GM10266 (cell line): ENCODE measurements around the gene MIPOL1.
"Not testable (repeated sequence)": the region's sequence is repeated elsewhere in the genome, so short reads cannot be mapped to it uniquely, and the experiment has no call there.

Source experiments
- DNase-seq: peaks from one replicate; pipeline ENCODE4 v3.0.0; 2012; ENCODE audit errors: extremely low spot score
- TF ChIP-seq, protein P1 (sequence below): IDR thresholded peaks from 2 replicates; pipeline ENCODE4 v1.5.1; 2012; ENCODE audit warnings: mild to moderate bottlenecking, low read depth; ENCODE audit not compliant: control insufficient read depth, insufficient read depth; ENCODE audit errors: missing control alignments

Gene MIPOL1

DNA sequence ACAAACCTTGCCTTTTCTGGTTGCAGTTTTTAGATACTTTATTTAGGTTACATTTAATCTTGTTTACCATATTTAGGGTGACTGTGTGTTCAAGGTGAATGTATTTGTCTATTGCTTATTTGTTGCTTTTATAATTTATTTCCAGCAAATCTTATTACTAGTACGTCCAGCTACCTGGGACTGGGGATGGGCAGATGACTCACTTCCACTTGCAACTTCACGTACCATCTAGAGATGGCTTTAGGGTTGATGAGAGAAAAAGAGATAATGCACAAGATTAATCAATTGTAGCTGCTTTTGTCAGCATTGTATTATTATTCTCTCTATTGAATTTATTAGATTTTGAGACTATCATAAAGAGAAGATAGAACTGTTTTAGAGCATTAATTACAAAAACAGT lies 5.1 kb downstream of the MIPOL1 start:
- DNase-seq = no peak
- TF ChIP-seq, protein P1, sequence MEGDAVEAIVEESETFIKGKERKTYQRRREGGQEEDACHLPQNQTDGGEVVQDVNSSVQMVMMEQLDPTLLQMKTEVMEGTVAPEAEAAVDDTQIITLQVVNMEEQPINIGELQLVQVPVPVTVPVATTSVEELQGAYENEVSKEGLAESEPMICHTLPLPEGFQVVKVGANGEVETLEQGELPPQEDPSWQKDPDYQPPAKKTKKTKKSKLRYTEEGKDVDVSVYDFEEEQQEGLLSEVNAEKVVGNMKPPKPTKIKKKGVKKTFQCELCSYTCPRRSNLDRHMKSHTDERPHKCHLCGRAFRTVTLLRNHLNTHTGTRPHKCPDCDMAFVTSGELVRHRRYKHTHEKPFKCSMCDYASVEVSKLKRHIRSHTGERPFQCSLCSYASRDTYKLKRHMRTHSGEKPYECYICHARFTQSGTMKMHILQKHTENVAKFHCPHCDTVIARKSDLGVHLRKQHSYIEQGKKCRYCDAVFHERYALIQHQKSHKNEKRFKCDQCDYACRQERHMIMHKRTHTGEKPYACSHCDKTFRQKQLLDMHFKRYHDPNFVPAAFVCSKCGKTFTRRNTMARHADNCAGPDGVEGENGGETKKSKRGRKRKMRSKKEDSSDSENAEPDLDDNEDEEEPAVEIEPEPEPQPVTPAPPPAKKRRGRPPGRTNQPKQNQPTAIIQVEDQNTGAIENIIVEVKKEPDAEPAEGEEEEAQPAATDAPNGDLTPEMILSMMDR = no peak

DNA sequence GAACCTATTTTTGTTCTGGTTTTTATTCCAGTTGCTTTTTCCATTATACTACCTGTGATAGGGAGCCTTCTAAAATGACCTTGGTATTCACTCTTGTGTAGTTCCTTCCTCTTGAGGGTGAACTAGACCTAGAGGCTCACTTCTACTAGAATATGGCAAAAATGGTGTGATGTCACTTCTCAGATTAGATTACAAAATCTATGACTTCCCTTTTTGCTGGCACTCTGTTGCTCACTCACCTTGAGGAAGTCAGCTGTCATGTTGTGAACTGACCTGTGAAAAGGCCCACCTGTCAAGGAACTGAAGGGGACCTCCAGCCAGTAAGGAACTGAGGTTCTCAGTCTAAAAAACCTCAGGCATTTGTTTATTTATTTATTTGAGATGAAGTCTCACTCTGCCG lies 5.7 kb downstream of the MIPOL1 start:
- DNase-seq = no peak
- TF ChIP-seq, protein P1 = no peak

DNA sequence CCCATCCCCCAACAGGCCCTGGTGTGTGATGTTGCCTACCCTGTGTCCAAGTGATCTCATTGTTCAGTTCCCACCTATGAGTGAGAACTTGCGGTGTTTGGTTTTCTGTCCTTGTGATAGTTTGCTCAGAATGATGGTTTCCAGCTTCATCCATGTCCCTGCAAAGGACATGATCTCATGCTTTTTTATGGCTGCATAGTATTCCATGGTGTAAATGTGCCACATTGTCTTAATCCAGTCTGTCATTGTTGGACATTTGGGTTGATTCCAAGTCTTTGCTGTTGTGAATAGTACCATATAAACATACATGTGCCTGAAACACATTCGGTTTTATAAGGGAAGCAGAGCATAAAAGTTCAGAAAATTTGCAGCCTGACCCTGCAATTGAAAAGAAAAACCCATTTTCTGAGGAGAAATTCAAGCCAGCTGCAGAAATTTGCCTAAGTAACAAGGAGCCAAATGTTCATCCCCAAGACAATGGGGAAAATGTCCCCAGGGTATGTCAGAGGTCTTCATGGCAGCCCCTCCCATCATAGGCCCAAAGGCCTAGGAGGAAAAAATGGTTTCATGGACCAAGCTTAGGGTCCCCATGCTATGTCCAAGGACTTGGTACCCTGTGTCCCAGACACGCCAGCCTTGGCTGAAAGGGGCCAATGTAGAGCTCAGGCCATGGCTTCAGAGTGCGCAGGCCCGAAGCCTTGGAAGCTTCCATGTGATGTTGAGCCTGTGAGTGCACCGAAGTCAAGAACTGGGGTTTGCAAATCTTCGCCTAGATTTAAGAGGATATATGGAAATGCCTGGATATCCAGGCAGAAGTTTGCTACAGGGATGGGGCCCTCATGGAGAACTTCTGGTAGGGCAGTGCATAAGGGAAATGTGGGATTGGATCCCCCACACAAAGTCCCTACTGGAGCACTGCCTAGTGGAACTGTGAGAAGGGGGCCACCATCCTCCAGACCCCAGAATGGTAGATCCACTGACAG lies 8.2 kb downstream of the MIPOL1 start:
- DNase-seq = not testable (repeated sequence)

DNA sequence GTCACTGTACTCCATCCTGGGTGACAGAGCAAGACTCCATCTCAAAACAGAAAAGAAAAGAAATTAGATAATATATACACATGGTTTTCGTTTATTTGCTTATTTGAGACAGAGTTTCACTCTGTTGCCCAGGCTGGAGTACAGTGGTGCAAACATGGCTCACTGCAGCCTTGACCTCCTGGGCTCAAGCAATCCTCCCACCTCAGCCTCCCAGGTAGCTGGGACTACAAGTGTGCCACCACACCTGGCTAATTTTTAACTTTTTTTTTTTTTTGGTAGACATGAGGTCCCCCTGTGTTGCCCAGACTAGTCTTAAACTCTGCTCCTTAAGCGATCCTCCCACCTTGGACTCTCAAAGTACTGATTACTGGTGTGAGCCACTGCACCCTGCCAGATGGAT lies 11.9 kb downstream of the MIPOL1 start:
- DNase-seq = not testable (repeated sequence)

DNA sequence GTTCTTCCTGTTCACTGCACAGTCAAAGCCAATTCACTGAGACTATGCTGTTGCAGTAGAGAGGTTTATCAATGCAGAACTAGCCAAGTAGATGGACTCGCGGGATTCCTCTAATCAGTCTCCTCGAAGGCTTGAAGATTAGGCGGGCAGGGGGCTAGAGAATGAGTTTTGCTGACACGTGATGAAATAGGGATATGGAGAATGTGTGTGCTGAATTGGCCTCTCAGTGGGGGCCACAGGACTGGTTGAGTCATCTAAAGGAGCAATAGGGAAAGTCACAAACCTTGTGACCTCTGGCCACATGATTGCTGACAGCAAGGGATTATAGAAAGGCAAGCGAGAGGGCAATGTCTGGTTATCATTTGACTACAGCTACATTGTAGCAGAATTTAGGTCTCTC lies 12.7 kb downstream of the MIPOL1 start:
- no peak for DNase-seq
- TF ChIP-seq, protein P1 = no peak

DNA sequence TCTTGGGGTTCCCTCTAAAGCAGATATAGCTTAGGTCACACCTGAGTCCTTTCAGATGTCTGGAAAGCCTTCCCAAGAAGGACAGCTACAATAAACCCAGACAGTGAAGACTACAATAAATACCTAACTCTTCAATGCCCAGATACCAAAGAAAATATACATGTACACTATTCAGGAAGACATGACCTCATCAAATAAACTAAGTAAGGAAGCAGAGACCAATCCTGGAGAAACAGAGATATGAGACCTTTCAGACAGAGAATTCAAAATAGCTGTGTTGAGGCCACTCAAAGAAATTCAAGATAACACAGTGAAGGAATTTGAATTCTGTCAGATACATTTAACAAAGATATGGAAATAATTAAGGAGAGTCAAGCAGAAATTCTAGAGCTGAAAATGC lies 15.3 kb downstream of the MIPOL1 start:
- DNase-seq = no peak
- TF ChIP-seq, protein P1 = no peak

DNA sequence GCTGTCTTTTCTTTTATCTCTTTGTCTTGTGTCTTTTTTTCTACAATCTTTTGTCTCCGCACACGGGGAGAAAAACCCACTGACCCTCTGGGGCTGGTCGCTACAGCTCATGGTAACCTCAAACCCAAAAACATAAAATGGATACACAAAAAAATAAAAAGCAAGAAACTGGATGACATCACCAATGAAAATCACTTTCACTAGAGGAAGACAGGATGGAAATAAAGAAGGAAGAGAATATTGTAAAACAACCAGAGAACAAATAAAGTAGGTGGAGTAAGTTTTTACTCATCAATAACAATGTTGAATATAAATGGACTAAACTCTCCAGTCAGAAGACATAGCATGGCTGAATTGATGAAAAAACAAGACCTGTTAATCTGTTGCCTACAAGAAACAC lies 17.6 kb downstream of the MIPOL1 start:
- TF ChIP-seq, protein P1 = no peak
- DNase-seq = no peak

DNA sequence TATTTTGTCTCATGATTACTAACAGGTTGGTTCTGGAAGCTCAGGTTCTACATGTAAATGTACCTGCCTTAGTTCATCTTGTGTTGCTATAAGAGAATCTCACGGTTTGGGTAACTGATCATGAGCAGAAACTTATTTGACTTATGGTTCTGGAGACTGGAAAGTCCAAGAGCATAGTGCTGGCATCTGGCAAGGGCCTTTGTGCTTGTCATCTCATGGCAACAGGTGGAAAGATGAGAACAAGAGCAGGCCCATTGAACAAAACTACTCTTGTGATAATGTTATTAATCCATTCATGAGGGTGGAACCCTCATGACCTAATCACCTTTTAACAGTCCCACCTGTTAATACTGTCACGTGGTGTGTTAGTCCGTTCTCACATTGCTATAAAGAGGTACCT lies 23.3 kb downstream of the MIPOL1 start:
- TF ChIP-seq, protein P1 = no peak

More for the DNA sequence above, 23.3 kb downstream of the MIPOL1 start:
- DNase-seq = no peak
